COLO668 (cell line): Measurements from ENCODE around the gene ADAM12.

Source experiments
- DNase-seq: peaks from one replicate; lab custom pipeline; 2025; ENCODE audit not compliant: unreplicated experiment; lab: John Stamatoyannopoulos, UW

The ADAM12 gene

GRCh38 chr10:126124046-126124445, 264.2 kb downstream of the ADAM12 start:
- DNase-seq: no peak

GRCh38 chr10:126123466-126123865, 264.8 kb downstream of the ADAM12 start:
- no peak for DNase-seq

GRCh38 chr10:126122881-126123280, 265.4 kb downstream of the ADAM12 start:
- no peak for DNase-seq

GRCh38 chr10:126119599-126119998, 268.7 kb downstream of the ADAM12 start:
- no peak for DNase-seq

GRCh38 chr10:126118476-126118875, 269.8 kb downstream of the ADAM12 start:
- DNase-seq: no peak

GRCh38 chr10:126117196-126117595, 271.1 kb downstream of the ADAM12 start:
- no peak for DNase-seq

GRCh38 chr10:126115886-126116285, 272.4 kb downstream of the ADAM12 start:
- no peak for DNase-seq

GRCh38 chr10:126114884-126115555, 273.3 kb downstream of the ADAM12 start:
- DNase-seq: no peak

GRCh38 chr10:126111516-126111915, 276.8 kb downstream of the ADAM12 start:
- DNase-seq: no peak

GRCh38 chr10:126110489-126111180, 277.6 kb downstream of the ADAM12 start:
- no peak for DNase-seq

GRCh38 chr10:126109893-126110292, 278.4 kb downstream of the ADAM12 start:
- no peak for DNase-seq

- DNase-seq: no peak
Measured at GRCh38 chr10:126108693-126109092, 279.6 kb downstream of the ADAM12 start.

GRCh38 chr10:126104767-126105166, 283.5 kb downstream of the ADAM12 start:
- no peak for DNase-seq

- no peak for DNase-seq
Measured at GRCh38 chr10:126102636-126103035, 285.6 kb downstream of the ADAM12 start.

- no peak for DNase-seq
Measured at GRCh38 chr10:126101736-126102135, 286.5 kb downstream of the ADAM12 start.

GRCh38 chr10:126101325-126101724, 287.0 kb downstream of the ADAM12 start:
- DNase-seq: no peak

GRCh38 chr10:126099366-126099765, 288.9 kb downstream of the ADAM12 start:
- DNase-seq: no peak

GRCh38 chr10:126098226-126098581, 290.1 kb downstream of the ADAM12 start:
- no peak for DNase-seq

GRCh38 chr10:126097558-126098225, 290.6 kb downstream of the ADAM12 start:
- DNase-seq: no peak

- peak; percentile 43 for DNase-seq
Measured at GRCh38 chr10:126094537-126094936, 293.7 kb downstream of the ADAM12 start.

- no peak for DNase-seq
Measured at GRCh38 chr10:126092366-126093215, 295.7 kb downstream of the ADAM12 start.
